Endometrial microvascular endothelial cells (primary cell): ENCODE data around the gene NSUN2. TPM values are rescaled to one million over a fixed set of nuclear protein-coding genes. Genes with fewer than 3 reads are reported as not detected.

Experiments used
- in situ Hi-C: cut with HindIII; loops from 2 replicates; pipeline ENCODE4 v1.10.0; 2017; ENCODE audit warnings: low sequenced_read_pairs, low pct_unique_long_range_greater_than_20kb; ENCODE audit errors: inconsistent ontology term
- total RNA-seq: library from RNA; depleted of rRNA; stranded (reverse); fragments of >200 nt; gene quantifications from one replicate; pipeline ENCODE4 v1.2.3, GENCODE V29; 2015; ENCODE audit errors: inconsistent ontology term

Gene NSUN2
- total RNA-seq, 1 donor from 2014 or later: 99.6 TPM

GRCh38 chr5:6649186-6649585 lies 16.3 kb upstream of the NSUN2 start:
- in situ Hi-C loops: loop anchor here (25.0 kb wide), 1 partner anchor 88 kb away; no protein-coding TSS in a partner anchor

GRCh38 chr5:6645571-6646362 lies 12.9 kb upstream of the NSUN2 start:
- in situ Hi-C loops: loop anchor here (25.0 kb wide), 1 partner anchor 92 kb away; no protein-coding TSS in a partner anchor

GRCh38 chr5:6644794-6645241 lies 12.0 kb upstream of the NSUN2 start:
- in situ Hi-C loops: loop anchor here (25.0 kb wide), 1 partner anchor 92 kb away; no protein-coding TSS in a partner anchor

- in situ Hi-C loops: loop anchor here (25.0 kb wide), 1 partner anchor 95 kb away; no protein-coding TSS in a partner anchor
These were observed 9.8 kb upstream of the NSUN2 start for GRCh38 chr5:6642655-6643054.

- in situ Hi-C loops: loop anchor here (25.0 kb wide), 1 partner anchor 99 kb away; no protein-coding TSS in a partner anchor
These were observed 5.4 kb upstream of the NSUN2 start for GRCh38 chr5:6638236-6638635.

GRCh38 chr5:6637590-6637989 lies 4.7 kb upstream of the NSUN2 start:
- in situ Hi-C loops: loop anchor here (25.0 kb wide), 1 partner anchor 100 kb away; no protein-coding TSS in a partner anchor

- in situ Hi-C loops: loop anchor here (25.0 kb wide), 1 partner anchor 100 kb away; no protein-coding TSS in a partner anchor
These were observed 4.2 kb upstream of the NSUN2 start for GRCh38 chr5:6637022-6637421.

GRCh38 chr5:6636293-6636692 lies 3.4 kb upstream of the NSUN2 start:
- in situ Hi-C loops: loop anchor here (25.0 kb wide), 1 partner anchor 101 kb away; no protein-coding TSS in a partner anchor

- in situ Hi-C loops: loop anchor here (25.0 kb wide), 1 partner anchor 102 kb away; no protein-coding TSS in a partner anchor
These were observed 2.1 kb upstream of the NSUN2 start for GRCh38 chr5:6634788-6635430.

GRCh38 chr5:6634306-6634705 lies 1.5 kb upstream of the NSUN2 start:
- in situ Hi-C loops: loop anchor here (25.0 kb wide), 1 partner anchor 103 kb away; no protein-coding TSS in a partner anchor

- in situ Hi-C loops: loop anchor here (25.0 kb wide), 1 partner anchor 104 kb away; no protein-coding TSS in a partner anchor
These were observed 813 bp upstream of the NSUN2 start for GRCh38 chr5:6633469-6634245.

GRCh38 chr5:6632324-6632887 lies 438 bp downstream of the NSUN2 start:
- in situ Hi-C loops: loop anchor here (25.0 kb wide), 1 partner anchor 105 kb away; no protein-coding TSS in a partner anchor

GRCh38 chr5:6631441-6631840 lies 1.4 kb downstream of the NSUN2 start:
- in situ Hi-C loops: loop anchor here (25.0 kb wide), 1 partner anchor 106 kb away; no protein-coding TSS in a partner anchor

- in situ Hi-C loops: loop anchor here (25.0 kb wide), 1 partner anchor 111 kb away; no protein-coding TSS in a partner anchor
These were observed 6.3 kb downstream of the NSUN2 start for GRCh38 chr5:6626508-6626907.

- in situ Hi-C loops: no loop called here
These were observed 8.9 kb downstream of the NSUN2 start for GRCh38 chr5:6623941-6624340.

- in situ Hi-C loops: no loop called here
These were observed 9.6 kb downstream of the NSUN2 start for GRCh38 chr5:6623228-6623627.

- in situ Hi-C loops: no loop called here
These were observed 16.2 kb downstream of the NSUN2 start for GRCh38 chr5:6616632-6617031.
